HG02759 (cell line): ENCODE results near the gene DAP.
"Not testable (repeated sequence)": the region's sequence is repeated elsewhere in the genome, so short reads cannot be mapped to it uniquely, and the experiment has no call there.

Source experiments
- ATAC-seq: cut with Tn5 transposase; IDR thresholded peaks from one replicate; pipeline ENCODE4 v1.9.1; 2021; ENCODE audit warnings: mild to moderate bottlenecking, moderate library complexity; ENCODE audit not compliant: unreplicated experiment

The DAP gene

GRCh38 chr5:10635867-10636350 is 125.1 kb downstream of the DAP start:
- ATAC-seq: peak; percentile 11

DNA sequence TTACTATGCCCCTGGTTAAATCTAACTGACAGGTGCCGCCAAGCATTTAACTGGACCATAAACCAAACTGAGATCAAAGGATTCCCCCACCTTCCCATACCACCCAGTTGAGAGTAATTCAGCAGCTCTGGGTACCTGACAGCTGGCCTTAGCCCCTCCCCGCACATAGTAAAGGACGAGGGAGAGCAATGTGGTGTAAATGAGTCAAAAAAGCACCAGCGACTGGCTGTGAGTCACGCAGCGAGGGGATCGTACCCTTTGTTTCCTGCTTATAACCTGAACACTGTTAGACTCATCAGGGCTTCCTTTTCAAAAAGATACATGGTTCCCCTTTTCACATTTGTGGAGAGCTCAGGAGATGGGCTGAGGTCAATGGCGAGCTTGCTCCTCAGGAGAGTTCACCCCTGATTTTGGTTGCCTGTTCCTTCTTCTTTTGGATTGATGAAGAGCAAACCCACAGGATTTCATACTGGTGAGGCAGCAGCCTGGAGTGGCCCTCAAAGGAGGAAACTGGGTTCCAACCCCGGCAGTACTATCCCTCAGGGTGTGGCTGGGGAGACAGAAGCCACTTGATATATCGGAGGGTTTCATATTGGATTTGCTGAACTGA is 125.7 kb downstream of the DAP start:
- peak; percentile 69 for ATAC-seq

DNA sequence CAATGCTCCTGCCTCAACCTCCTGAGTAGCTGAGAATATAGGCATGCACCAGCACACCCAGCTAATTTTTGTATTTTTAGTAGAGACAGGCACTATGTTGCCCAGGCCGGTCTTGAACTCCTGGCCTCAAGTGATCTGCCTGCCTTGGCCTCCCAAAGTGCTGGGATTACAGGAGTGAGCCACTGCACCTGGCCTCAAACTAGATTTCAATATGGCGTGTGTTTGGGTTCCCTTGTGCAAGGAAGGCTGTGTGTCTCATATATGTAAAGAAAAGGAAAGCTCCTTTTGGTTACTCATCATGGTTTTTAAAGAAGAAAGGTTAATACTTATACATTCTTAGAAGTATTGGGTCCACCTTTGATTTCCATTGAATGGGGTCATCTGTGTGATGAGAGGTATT is 126.5 kb downstream of the DAP start:
- no peak for ATAC-seq

DNA sequence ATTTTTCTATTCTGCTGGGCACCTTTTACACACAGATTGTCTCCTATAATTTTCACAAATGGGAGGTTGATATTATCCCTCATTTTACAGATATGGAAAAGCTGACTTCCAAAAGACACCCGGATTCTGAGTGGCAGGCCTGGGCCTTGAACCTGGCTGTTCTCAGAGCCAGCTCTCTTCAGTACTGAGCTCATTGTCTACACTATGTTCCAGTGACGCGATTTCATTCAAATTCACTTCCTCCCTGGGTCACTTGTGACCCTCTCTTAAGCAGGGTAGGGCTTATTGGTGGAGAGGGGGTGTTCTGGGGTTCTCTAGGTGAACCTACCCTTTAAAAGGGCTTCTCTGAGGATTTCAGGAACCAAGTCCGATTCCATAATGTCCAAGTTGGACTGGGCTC is 127.0 kb downstream of the DAP start:
- ATAC-seq: no peak

DNA sequence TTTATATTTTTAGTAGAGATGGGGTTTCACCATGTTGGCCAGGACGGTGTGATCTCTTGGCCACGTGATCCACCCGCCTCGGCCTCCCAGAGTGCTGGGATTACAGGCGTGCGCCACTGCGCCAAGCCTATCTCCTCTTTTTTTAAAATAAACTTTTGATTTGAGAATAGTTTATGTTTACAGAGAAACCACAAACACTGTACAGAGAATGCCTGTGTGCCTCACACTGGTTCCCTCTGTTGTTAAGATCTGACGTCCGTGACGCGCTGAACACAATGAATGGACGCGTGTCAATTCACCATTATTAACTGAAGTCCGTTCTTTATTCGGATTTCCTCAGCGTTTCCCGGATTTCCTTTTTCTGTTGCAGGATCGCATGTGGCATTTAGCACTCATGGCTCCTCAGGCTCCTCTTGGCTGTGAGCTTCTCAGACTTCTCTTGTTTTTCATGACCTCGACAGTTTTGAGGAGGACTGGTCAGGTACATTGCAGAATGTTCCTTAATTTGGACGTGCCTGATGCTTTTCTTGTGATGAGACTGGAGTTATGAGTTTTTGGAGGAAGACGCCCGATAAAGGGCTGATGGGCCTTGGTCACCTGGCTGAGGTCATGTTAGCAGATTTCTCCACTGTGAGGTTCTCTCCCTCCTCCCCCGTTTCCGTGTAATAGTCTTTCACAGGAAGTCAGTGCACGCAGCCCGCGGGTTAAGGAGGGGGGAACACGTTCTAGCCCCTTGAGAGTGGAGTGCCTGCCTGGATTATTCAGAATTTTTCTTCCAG is 127.6 kb downstream of the DAP start:
- ATAC-seq: no peak

DNA sequence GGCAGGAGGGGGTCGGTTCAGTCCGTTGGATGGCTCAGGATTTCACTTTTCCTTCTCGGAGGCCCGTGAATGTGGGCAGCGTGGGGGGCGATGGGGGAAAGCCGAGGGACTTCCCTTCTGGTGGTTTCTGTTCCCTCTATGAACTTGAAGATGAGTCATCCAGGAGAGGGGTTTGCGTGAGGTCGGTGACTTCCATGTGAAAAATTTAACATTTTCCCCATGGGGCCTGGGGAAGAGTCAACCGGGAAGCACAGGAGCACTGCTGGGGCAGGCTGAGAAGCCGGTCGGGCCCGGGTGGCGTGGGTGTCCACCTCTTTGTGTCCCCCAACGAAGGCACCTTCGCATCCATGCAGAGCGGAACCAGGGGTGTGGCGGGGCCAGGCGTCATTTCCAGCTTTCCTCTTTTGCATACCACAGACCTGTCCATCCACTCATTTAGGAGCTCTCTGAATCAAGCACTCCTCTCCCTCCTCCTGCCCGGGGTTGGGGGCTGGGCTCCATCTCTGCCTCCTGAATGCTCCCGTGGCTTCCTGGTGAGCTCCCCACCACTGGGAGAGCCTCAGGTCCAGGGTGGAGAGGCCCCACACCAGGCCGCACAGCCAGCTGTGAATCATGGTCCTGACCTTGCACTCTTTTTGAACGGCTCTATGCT is 128.8 kb downstream of the DAP start:
- peak; percentile 41 for ATAC-seq

DNA sequence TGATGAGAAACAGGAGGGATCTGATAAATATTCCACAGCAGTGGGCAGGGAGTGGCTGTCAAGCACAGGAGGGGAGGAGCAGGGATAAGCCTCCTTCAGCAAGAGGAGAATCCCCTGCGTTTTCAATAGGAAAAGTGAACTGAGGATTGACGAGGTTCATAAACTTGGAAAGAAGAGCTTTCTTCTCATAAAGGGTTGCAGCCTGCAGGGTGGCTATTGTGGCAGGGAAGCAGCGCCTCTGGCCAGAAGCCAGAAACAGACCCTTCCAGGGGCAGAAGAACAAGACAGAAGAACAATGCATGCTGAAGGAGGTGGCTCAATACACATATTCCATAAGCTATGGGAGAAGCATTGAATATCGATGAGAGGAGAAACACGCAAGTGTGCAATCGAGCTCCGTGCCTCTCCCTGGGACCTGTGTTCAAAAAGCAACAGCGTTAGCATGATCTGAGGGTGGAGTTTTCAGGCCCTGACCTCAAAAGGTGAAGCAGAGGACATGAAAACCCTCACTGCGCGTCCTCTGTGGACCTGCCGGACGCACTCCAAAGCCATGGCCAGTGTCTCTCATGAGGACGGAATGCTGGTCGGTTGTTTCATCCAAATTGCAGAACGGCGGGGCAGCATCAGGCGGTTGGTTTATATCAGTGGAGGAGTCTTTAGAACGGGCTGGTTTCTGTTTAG is 129.6 kb downstream of the DAP start:
- ATAC-seq: peak; percentile 4

- ATAC-seq: not testable (repeated sequence)
Observed at GRCh38 chr5:10630744-10631143, 130.3 kb downstream of the DAP start.

GRCh38 chr5:10630126-10630525 is 130.9 kb downstream of the DAP start:
- no peak for ATAC-seq

DNA sequence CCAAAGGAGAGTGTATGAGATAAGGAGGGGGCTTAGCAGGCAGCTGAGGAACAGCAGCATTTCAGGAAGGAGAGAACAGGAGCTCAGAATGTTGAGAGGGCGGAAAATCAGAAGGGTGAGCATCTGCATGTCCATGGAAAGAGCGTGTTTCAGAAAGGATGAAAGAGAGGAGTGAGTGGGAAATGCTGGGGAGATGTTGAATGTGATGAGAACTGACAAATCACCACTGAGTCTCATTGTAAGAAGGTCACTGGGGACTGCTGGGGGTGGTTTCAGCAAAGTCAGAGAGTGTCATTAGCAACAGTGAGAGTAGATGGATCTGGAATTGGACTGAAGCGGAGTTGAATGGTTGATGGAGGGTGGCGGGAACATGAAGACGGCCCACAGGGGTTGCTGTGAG is 131.4 kb downstream of the DAP start:
- no peak for ATAC-seq
